Esophagus squamous epithelium (tissue), 4 donors: Measurements from ENCODE around the gene LCA5L.
"Not testable (repeated sequence)": the region's sequence is repeated elsewhere in the genome, so short reads cannot be mapped to it uniquely, and the experiment has no call there.

ENCODE experiments used
- POLR2A ChIP-seq, 4 donors: fragments of 450-650 bp; IDR thresholded peaks; one replicate each; pipeline ENCODE4 v1.6.1; 2017; ENCODE audit warnings: antibody characterized with exemption in 4 of 4, mild to moderate bottlenecking in 4 of 4, moderate library complexity in 3 of 4
- TF ChIP-seq, protein P1 (sequence below), 6 experiments: fragments of 450-650 bp in 4 of 6; fragments of 200-600 bp in 2 of 6; sonication (generic) in 2 of 6; IDR thresholded peaks; one replicate each; pipeline ENCODE4 v1.5.1; 2016 to 2019; ENCODE audit warnings: antibody characterized with exemption in 6 of 6, mild to moderate bottlenecking in 4 of 6, moderate library complexity in 4 of 6

DNA sequence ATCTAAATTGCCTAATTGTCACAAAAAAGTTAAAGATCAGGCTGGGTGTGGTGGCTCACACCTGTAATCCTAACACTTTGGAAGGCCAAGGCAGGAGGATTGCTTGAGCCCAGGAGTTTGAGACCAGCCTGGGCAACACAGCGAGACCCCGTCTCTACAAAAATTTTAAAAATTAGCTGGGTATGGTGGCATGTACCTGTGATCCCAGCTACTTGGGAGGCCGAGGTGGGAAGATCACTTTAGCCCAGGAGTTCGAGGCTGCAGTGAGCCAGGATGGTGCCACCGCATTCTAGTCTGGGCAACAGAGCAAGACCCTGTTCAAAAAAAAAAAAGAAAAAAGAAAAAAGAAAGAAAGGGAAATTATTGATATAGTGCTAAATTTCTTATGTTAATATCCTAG, 26.4 kb downstream of the LCA5L start:
- TF ChIP-seq, protein P1, sequence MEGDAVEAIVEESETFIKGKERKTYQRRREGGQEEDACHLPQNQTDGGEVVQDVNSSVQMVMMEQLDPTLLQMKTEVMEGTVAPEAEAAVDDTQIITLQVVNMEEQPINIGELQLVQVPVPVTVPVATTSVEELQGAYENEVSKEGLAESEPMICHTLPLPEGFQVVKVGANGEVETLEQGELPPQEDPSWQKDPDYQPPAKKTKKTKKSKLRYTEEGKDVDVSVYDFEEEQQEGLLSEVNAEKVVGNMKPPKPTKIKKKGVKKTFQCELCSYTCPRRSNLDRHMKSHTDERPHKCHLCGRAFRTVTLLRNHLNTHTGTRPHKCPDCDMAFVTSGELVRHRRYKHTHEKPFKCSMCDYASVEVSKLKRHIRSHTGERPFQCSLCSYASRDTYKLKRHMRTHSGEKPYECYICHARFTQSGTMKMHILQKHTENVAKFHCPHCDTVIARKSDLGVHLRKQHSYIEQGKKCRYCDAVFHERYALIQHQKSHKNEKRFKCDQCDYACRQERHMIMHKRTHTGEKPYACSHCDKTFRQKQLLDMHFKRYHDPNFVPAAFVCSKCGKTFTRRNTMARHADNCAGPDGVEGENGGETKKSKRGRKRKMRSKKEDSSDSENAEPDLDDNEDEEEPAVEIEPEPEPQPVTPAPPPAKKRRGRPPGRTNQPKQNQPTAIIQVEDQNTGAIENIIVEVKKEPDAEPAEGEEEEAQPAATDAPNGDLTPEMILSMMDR (IDR thresholded peaks at IDR 0.05): not testable (repeated sequence)
- TF ChIP-seq POLR2A (IDR thresholded peaks at IDR 0.05): not testable (repeated sequence)
